GM15510 (cell line): ENCODE measurements around the gene TRIM9.

ENCODE experiments used
- POLR2A ChIP-seq: IDR thresholded peaks from 3 replicates; pipeline ENCODE4 v1.6.1; 2011; ENCODE audit warnings: borderline replicate concordance; ENCODE audit not compliant: insufficient read length; ENCODE audit errors: extremely low read depth

Gene TRIM9

DNA sequence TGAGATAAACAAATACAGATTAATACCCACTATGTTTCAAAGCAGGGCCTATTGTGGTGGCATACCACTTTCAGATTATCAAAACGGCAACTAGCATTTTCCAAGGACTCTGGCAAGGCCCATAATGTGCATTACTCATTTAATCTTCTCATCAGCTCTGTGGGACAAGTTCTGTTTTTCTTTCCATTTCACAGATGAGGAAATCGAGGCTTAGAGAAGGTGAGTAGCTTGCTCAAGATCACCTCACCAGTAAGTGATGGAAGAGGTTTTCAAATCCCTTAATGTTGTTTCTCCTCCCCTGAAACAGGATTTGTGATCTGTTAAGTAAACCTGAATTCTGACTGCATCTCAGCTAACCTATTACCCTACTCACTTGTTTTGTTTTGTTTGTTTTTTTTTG, 146.7 kb downstream of the TRIM9 start:
- no peak for TF ChIP-seq POLR2A

DNA sequence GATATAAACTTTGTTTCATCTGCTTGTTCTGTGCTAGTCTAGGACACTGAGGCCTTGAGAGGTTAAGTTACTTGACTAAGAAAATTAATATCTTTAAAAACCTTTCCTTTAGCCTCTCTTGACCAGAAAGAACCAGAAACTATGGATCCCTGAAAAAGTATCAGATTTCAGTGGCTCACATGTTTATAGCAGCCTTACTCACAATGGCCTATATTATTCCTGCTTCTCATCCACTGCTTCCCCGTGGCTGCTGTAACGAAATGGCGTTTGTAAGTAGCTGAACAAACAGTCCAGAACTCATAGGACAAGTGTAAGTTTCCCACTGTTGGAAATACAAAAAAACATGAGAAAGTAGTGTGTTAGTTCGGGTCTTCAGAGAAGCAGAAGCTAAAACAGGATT, 147.5 kb downstream of the TRIM9 start:
- TF ChIP-seq POLR2A, result no peak

DNA sequence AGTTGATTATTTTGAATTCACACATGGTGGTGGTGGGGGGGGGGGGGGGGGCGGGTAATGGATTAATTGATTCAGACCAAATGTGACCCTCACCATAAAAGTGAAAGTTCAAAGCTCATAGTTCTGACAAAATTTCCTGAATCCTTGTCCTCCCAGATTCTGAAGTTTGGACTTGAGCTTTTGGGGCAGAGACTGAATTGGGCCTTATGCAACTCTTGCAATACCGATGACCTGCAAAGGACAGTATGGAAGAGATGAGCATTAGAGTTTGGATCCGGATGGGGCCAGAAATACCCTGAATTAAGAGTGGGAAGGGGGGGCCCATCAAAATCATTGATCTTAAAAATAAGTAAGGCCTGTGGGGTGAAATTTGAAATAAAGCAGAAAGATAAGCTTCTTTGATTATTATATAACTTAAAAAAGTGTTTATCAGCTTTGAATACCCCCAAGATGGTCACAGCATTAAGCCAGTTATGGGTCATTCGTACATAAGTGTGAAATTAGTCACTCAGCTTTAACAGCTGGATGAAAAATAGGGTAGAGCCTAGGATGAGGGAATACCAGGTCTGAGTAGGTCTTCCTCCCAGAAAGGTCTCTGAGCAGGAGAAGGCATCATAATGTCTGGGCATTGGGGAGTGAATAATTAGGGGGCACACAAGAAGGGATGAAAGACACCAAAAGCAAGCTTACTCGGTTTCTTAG, 148.5 kb downstream of the TRIM9 start:
- no peak for TF ChIP-seq POLR2A

DNA sequence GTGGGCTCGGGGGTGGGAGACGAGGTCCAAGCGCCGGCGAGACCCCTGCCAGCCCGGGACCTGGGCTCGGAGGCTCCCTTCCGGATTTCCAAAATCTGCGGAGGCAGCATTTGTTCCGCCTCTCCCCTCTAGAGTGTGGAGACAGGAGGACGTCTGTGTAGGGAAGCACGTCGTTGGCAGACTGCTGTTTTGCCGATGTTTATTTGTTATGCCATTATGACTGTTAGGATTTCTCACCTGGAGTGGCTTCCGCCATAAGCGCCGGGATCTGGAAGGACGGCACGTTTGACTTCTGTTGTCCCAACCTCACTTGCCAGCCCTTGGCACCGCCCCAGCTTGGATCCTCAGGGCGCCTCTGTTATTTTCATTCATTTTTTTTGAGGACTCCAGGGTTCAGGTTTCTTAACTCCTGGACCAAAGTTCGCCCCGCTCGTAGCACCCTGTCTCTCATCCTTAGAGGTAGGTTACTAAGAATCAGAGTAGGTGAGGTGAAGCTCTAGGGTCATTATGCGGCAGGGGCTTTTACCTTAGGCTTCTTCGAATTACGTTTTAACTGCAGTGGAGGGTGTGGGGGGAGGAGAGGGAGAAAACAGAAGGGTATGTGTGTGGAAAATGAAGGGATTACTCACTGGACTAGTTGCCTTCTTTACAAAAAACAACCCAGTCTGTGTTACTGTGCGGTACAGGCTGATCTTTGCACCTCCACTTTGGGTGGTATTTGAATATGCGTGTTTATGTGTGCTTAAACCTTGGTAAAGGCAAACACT, 150.1 kb downstream of the TRIM9 start:
- TF ChIP-seq POLR2A, result no peak

DNA sequence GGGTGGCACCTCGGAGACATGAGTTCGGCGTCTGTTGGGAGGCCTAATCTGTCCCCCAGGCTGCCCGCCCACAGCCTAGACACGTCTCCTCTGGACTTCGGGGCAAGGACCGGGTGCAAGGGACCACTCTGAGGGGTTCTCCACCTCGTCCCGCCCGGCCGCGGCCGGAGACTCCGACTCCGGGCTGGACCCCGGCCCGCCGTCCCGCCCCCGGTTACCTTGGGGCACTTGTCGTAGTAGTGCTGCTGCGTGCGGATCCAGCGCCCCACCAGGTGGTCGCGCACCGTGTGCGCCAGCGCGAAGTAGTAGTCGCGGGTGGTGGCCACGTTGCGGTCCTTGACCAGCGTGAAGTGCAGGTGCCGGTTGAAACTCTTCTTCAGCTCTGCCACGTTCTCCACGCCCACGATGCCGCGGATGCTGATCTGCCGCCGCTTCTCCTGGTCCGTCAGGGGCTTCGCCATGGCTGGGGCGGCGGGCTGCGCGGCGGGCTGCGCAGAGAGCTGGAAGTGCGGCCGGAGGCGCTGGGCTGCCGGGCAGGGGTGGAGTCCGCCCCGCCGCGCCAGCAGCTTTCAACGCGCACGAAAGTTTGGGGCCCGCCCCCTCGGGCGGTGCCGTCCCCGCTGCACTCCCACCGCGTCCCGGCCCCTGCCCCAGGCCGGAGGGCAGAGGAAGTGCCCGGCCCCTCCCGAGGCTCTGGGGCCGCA, 150.8 kb downstream of the TRIM9 start, which contains the start of gene PYGL:
PYGL (minus strand) TSS at position 541 of the 704 bp plus-strand sequence; CDS start at position 461, 80 bp downstream.
- TF ChIP-seq POLR2A, result no peak

DNA sequence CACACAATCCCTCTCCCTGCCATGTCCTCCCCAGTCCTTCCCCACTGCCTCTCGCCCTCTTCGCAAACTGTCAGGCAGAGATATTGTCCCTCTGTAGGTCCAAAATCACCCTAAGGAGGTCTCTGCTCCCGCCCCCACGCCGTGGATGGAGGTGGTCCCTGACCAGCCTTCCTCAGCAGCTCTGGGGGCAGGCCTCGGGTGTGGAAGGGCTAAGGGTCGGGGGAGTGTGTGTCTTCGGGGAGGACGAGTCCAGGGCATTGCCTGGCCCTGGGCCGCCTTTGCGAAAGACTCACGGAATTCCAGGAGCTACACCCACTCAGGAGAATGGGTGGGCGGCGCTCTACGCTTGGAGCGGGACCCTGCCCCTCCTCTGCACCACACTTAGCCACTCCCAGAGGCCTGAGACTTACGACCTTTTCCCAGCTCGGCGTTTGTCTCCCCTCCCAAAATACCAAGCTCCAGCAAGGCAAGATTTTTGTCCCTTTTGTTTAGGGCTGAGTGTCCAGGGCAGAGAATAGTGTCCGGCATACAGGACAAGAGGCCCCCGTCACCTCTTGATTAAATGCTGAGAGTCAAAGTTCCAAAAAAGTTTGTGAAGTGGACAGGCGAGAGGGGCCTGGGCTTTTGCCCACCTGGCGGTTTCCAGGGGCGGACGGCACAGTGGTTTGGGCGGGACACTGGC, 151.5 kb downstream of the TRIM9 start:
- TF ChIP-seq POLR2A, result no peak

DNA sequence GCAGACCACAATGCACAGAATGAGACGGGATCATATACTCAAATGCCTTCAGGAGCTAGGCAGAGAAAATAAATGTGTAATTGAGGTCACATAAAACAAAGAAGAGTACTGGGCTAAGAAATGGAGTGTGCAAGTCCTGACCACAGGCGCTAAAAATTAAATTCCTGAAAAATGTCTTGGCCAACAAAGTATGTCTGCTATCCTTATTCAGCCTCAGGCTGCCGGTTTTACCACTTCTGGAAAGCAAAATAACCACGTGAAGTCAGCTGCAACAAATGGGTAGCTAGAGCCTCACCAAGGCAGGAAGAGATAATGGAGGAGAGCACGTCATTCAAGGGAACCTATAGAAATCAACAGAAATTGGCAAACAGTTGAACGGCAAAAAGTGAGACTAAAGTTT, 153.8 kb downstream of the TRIM9 start:
- no peak for TF ChIP-seq POLR2A

DNA sequence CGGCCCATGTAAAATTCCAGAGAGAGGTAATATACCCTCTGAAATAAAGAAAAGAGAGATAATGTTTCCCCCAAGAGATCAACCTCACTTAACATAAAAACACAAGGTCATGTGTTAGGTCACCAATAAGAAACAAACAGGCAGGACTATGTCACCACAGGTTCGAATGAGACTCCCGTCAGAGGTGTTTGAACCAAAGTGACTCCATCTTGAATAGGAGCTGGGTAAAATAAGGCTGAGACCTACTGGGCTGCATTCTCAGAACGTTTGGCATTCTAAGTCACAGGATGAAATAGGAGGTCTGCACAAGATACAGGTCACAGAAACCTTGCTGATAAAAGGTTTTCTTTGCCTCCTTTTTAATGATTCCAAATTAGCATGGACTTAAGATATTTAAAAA, 157.1 kb downstream of the TRIM9 start:
- no peak for TF ChIP-seq POLR2A

DNA sequence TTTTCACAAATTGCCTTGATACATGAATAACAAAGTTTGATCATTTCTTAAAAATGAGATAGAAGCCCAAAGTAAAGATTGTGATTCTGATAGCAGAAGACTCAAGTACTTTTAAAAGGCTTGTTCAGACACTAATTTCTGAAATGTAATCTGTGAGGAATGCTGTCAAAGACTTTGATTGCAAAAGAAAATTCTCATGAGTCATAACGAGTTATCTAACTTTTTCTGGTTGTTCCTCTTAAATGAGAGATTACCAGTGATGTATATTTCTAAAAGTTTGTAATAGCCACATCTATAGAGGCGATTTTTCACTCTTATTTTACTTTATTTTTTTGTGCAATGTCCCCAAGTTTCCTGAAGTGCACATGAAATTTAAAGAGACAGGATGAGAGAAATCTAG, 157.6 kb downstream of the TRIM9 start:
- TF ChIP-seq POLR2A, result no peak

DNA sequence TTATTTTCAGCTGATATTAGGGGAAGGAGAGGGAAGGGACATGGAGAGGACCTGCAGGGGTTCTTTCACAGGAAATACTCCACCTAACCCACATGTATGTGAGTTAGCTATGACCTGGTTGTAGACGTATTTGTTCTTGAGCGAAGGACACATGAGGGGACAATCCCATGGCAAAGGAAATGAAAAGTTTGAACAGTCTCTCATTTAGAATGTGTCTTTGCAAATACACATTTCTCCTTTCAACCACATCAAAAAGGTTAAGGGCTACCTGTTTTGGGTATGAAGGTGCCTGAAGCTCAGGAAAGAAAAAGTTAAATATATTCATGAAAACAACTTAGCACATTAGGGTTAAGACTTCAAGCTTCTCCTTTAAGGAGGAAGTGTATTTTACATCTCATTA, 158.0 kb downstream of the TRIM9 start:
- no peak for TF ChIP-seq POLR2A

DNA sequence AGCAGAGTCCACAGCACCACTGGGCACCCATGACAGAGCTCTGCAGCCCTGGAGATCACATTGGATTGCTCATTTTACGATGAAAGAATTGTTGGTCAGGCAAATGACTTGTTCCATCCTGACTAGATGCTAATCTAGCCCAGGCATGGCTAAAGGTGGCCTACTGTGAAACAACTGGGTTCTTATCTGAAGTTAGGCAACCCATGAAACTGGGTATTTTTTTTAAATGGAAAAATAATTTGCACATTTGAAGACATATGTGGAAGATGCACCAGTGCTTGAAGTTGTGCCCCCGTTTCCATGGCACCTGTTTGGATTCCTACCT, 158.9 kb downstream of the TRIM9 start:
- TF ChIP-seq POLR2A, result no peak

DNA sequence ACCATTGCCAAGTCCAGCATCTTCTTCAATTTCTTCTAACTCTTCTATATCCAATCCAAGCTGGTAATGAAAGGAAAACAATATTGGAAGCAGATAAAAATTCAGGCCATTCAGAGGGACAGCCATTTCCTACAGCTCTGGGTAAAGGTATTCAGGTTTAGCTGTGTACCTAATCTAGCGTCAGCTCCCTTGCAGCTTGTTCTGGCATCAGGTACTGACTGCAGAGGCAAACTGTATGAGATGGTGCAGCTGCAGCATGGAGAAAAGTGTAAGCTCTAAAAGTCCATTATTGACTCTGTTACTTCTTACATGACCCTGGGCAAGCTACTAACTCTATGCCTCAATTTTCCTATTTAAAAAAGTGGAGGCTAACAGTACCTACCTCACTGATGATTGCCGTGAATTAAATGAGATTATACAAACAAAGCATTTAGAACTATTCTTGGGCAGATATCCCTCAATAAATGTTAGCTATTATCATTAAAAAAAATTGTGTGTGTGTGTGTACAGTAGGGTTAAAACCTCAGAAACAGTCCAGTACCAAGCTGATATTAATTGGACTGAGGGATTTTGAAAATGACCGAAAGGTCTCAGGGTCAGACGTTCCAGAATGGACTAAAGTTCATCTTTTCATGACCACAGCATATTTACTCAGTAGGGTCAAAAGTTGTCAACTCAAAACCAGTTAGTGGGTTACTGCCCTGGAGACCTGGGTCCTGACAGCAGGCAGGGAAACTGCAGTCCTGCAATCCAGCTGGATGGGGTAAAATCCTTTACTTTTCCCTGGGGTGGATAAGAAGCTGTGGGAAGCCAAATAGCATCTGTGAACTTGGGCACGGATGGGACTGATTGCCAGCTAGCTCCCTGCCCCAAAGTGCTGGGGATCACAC, 159.5 kb downstream of the TRIM9 start:
- no peak for TF ChIP-seq POLR2A

DNA sequence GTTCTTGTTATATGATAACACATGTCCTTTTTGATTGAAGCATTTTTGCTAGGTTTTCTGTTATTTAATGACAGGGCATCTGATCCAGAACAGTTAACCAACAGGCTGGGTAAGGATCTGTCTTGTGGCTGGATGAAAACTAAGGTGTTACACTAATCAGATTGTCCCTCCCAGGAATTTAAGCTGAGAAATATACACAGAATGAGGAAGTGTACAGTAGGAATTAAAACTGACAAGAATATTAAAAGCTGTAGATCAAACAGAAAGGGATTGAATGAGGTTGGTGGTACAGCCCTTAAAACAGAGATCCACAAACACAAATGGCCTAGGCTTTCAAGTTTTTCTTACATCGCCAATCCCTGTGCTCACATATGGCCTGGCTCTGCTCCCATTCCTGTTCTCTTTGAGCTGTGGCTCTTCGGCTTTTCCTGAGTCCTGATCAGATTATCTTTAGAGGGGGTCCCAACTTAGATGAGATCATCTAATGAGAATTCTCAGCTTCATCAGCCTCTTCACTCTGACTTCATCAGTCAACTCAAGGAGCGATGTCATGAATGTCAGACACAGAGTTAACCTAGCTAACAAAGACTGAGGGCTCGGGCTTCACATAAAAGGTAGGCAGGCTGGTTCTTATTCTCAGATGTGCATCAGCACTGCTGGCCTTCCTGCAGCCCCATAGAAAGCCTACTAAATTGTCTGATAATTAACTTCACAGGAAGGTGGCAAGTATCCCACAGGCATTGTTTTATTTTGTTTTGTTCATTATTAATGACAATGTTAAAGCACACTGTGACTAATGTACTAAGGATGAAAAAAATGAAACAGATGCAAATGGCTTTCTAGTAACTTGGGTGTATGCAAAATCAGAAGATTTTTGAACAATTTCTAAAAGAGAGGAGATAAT, 162.1 kb downstream of the TRIM9 start:
- TF ChIP-seq POLR2A, result no peak
